PC-3 (cell line): ENCODE results near the gene RTN3. TPM values are rescaled to one million over a fixed set of nuclear protein-coding genes. Genes with fewer than 3 reads are reported as not detected.

Experiments used
- ATAC-seq: fragments of 200-7000 bp; cut with Tn5 transposase; 2 replicates; pipeline ENCODE4 v1.9.1; 2020; ENCODE audit warnings: mild to moderate bottlenecking, moderate library complexity
- BruUV-seq: library from RNA; stranded (reverse); fragments of 400-500 nt; replicated peaks from 2 replicates; lab custom pipeline; 2021; lab: Mats Ljungman, UMichigan
- CTCF ChIA-PET: fragments of 300-600 bp; sonication (Branson Sonifier 250); formaldehyde crosslinking; loops from one replicate; lab custom pipeline; 2022; ENCODE audit warnings: antibody characterized with exemption; lab: Charles Lee
- POLR2A ChIA-PET: fragments of 300-600 bp; sonication (Branson Sonifier 250); formaldehyde crosslinking; loops from one replicate; lab custom pipeline; 2022; ENCODE audit warnings: antibody characterized with exemption; ENCODE audit not compliant: unreplicated experiment; lab: Charles Lee
- DNase-seq: peaks from one replicate; pipeline ENCODE4 v3.0.0-alpha.2; 2015
- H2AFZ ChIP-seq: fragments of 300-600 bp; sonication (generic); 2 replicates; pipeline ENCODE4 v1.6.0; 2016; ENCODE audit warnings: antibody characterized with exemption, low read length
- H3F3A ChIP-seq: fragments of 300-600 bp; sonication (generic); one replicate; pipeline ENCODE4 v1.6.0; 2017; ENCODE audit warnings: antibody characterized with exemption, low read length, control low read depth, mild to moderate bottlenecking; ENCODE audit not compliant: unreplicated experiment
- H3K27ac ChIP-seq: fragments of 300-600 bp; sonication (generic); 2 replicates; pipeline ENCODE4 v1.5.1; 2016; ENCODE audit warnings: mild to moderate bottlenecking, low read length
- H3K27me3 ChIP-seq: fragments of 300-600 bp; sonication (generic); 2 replicates; pipeline ENCODE4 v1.6.1; 2016; ENCODE audit warnings: low read length, mixed read lengths
- H3K36me3 ChIP-seq: fragments of 300-600 bp; sonication (generic); 2 replicates; pipeline ENCODE4 v1.6.1; 2016; ENCODE audit warnings: low read depth, mixed run types, low read length, mixed read lengths
- H3K4me1 ChIP-seq: fragments of 300-600 bp; sonication (generic); 2 replicates; pipeline ENCODE4 v1.5.1; 2016; ENCODE audit warnings: low read length; ENCODE audit not compliant: insufficient read depth
- H3K4me2 ChIP-seq: fragments of 300-600 bp; sonication (generic); 2 replicates; pipeline ENCODE4 v1.6.0; 2016; ENCODE audit warnings: low read length
- H3K4me3 ChIP-seq: fragments of 300-600 bp; sonication (generic); 2 replicates; pipeline ENCODE4 v1.5.1; 2016; ENCODE audit warnings: mild to moderate bottlenecking, low read length, mixed read lengths
- H3K79me2 ChIP-seq: fragments of 300-600 bp; sonication (generic); 2 replicates; pipeline ENCODE4 v1.6.1; 2017; ENCODE audit warnings: low read length, mixed read lengths
- H3K9ac ChIP-seq: fragments of 300-600 bp; sonication (generic); 2 replicates; pipeline ENCODE4 v1.6.0; 2016; ENCODE audit warnings: mild to moderate bottlenecking, low read length
- H3K9me2 ChIP-seq: fragments of 300-600 bp; sonication (generic); replicated peaks from 2 replicates; pipeline ENCODE4 v1.6.1; 2016; ENCODE audit warnings: mixed run types, low read length, mixed read lengths
- H3K9me3 ChIP-seq: fragments of 300-600 bp; sonication (generic); 2 replicates; pipeline ENCODE4 v1.6.1; 2016; ENCODE audit warnings: low read length, mixed read lengths
- H4K20me1 ChIP-seq: fragments of 300-600 bp; sonication (generic); 2 replicates; pipeline ENCODE4 v1.6.1; 2016; ENCODE audit warnings: low read length, mixed read lengths
- EZH2 ChIP-seq: fragments of 300-600 bp; sonication (generic); IDR thresholded peaks from one replicate; pipeline ENCODE4 v1.6.1; 2017; ENCODE audit warnings: antibody characterized with exemption, mild to moderate bottlenecking, low read length; ENCODE audit not compliant: unreplicated experiment
- EZH2phosphoT487 ChIP-seq: fragments of 300-600 bp; sonication (generic); IDR thresholded peaks from 2 replicates; pipeline ENCODE4 v1.6.1; 2018; ENCODE audit warnings: mild to moderate bottlenecking, antibody characterized with exemption, low read length, borderline replicate concordance
- intact Hi-C: fragments of 100-400 bp; cut with micrococcal nuclease; formaldehyde crosslinking; loops from 2 replicates; pipeline ENCODE4 v1.9.0; 2023
- total RNA-seq: library from RNA; depleted of rRNA; stranded (reverse); fragments of >200 nt; gene quantifications from 2 replicates; pipeline ENCODE4 v1.2.3, GENCODE V29; 2014
- TF ChIP-seq, protein P1 (sequence below): fragments of 300-600 bp; sonication (generic); conservative IDR thresholded peaks from 2 replicates; pipeline ENCODE4 v1.5.1; 2017; ENCODE audit warnings: antibody characterized with exemption, low read depth, mild to moderate bottlenecking, low read length

RTN3 gene
- total RNA-seq, 1 experiment from 2014 or later = 100 TPM

DNA sequence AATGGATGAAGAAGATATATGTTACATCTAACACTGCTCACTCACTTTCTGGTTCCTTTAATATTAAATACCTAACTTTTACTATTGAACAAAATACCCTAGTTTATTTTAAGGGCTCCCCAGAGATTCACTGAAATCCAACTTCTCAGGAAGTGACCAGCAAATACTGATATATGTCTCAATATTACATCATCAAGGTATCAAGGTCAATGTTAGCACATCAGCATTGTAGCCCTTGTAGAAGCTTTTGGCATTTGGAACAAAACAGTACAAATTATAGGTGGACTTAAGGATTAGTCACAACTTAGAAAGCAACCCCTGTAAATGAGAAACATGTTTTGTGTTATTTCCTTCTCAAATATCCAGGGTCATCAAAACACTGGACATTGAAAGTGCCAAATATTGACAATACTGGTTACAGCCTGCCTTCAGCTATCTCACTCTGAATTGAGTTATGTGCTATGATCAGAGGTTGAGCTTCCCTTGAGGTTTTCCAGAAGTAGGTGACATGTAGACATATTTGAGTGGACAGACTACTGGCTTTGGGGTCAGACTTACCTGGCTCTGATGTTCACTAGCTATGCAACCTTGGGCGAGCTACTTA, 8.3 kb upstream of the RTN3 start:
- Histone ChIP-seq H3F3A (peaks cover 13% of the 10 kb centered on the region), H2AFZ (peak overlapping the region; percentile 1; the same call in 1 of the 2 replicates), H3K9me3 (no peaks in the 10 kb centered on the region), H4K20me1 (no peaks in the 10 kb centered on the region), H3K27ac (peak overlapping the region; percentile 2; the same call in 1 of the 2 replicates), H3K4me1 (peaks cover 36% of the 10 kb centered on the region), H3K27me3 (no peaks in the 10 kb centered on the region), H3K4me3 (no peak overlapping the region), H3K79me2 (peaks cover 28% of the 10 kb centered on the region), H3K9ac (no peak overlapping the region), H3K4me2 (peak overlapping the region; percentile 15; the same call in 1 of the 2 replicates), H3K9me2 (no peaks in the 10 kb centered on the region), H3K36me3 (no peaks in the 10 kb centered on the region)
- POLR2A ChIA-PET = no interaction called here
- CTCF ChIA-PET = no interaction called here
- no TSS peak for BruUV-seq
- DNase-seq = peak; percentile 29
- ATAC-seq = no peak; the same call in 1 of the 2 replicates
- TF ChIP-seq EZH2phosphoT487 = no peak
- TF ChIP-seq EZH2 = no peak
- TF ChIP-seq, protein P1, sequence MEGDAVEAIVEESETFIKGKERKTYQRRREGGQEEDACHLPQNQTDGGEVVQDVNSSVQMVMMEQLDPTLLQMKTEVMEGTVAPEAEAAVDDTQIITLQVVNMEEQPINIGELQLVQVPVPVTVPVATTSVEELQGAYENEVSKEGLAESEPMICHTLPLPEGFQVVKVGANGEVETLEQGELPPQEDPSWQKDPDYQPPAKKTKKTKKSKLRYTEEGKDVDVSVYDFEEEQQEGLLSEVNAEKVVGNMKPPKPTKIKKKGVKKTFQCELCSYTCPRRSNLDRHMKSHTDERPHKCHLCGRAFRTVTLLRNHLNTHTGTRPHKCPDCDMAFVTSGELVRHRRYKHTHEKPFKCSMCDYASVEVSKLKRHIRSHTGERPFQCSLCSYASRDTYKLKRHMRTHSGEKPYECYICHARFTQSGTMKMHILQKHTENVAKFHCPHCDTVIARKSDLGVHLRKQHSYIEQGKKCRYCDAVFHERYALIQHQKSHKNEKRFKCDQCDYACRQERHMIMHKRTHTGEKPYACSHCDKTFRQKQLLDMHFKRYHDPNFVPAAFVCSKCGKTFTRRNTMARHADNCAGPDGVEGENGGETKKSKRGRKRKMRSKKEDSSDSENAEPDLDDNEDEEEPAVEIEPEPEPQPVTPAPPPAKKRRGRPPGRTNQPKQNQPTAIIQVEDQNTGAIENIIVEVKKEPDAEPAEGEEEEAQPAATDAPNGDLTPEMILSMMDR = no peak
- intact Hi-C loops = no loop called here

DNA sequence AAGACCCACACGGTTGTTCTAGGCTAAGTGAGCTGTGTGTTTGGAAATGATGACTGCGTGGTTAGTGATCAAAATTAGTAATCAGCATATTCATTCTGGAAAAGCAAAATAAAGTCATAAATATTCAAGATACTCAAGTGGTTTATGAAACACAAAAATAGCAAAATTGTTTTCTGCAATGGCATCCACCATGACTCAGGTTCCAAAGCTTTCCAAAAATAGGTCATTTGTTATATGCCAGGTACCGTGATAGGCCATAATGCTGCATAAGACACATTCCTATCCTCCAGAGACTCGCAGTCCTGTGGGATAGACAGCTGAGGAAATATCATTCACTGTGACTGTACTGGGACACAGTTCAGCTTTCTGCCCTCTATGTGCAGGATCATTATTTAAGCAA, 7.7 kb upstream of the RTN3 start:
- Histone ChIP-seq H2AFZ (peak overlapping the region; percentile 1; the same call in 1 of the 2 replicates), H4K20me1 (no peaks in the 10 kb centered on the region), H3K79me2 (peaks cover 26% of the 10 kb centered on the region), H3K4me3 (no peak overlapping the region), H3K4me2 (peak overlapping the region; percentile 15), H3K9me2 (no peaks in the 10 kb centered on the region), H3F3A (peaks cover 8% of the 10 kb centered on the region), H3K36me3 (no peaks in the 10 kb centered on the region), H3K27me3 (no peaks in the 10 kb centered on the region), H3K27ac (peak overlapping the region; percentile 2; the same call in 1 of the 2 replicates), H3K9me3 (no peaks in the 10 kb centered on the region), H3K4me1 (peaks cover 31% of the 10 kb centered on the region), H3K9ac (no peak overlapping the region)
- ATAC-seq (no peak), DNase-seq (peak; percentile 47)
- TF ChIP-seq, protein P1 = no peak
- no peak for TF ChIP-seq EZH2
- TF ChIP-seq EZH2phosphoT487 = no peak
- no TSS peak for BruUV-seq
- POLR2A ChIA-PET = no interaction called here
- CTCF ChIA-PET = no interaction called here
- intact Hi-C loops = no loop called here

DNA sequence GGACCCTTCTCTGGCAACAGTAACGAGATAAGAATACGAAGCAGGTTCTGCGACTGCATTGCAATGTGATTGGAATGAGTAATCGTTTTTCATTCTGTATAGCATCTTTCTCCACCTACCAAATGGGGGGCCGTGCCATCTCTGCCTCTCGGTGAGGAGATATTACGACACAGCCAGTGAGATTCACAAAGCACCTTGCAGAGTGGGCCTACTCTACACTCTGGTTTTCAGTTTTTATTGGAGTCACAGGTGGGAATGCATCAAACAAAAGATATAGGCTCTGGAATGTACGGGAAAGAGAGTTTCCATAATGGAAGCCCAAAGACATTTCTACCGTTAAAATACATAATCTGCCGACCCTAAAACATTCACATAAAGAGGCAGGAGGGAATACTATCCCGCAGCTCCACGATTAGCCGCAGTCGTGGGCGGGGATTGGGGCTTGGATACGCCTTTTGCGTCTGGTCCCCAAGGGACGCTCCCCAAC, 423 bp upstream of the RTN3 start:
- Histone ChIP-seq H3K9me3 (no peaks in the 10 kb centered on the region), H3K27ac (no peak overlapping the region), H4K20me1 (peaks cover 13% of the 10 kb centered on the region), H3K36me3 (no peaks in the 10 kb centered on the region), H3K9me2 (no peaks in the 10 kb centered on the region), H3K79me2 (peaks cover 44% of the 10 kb centered on the region), H2AFZ (peak overlapping the region; percentile 95), H3K9ac (peak overlapping the region; percentile 18; the same call in 1 of the 2 replicates), H3F3A (no peaks in the 10 kb centered on the region), H3K4me2 (peak overlapping the region; percentile 86), H3K4me3 (peak overlapping the region; percentile 85), H3K27me3 (no peaks in the 10 kb centered on the region), H3K4me1 (peaks cover 14% of the 10 kb centered on the region)
- peak; percentile 89 for ATAC-seq
- intact Hi-C loops = loop anchor here (1.0 kb wide), 1 partner anchor 10 kb away; the partner anchor contains the start of gene ATL3
- ChIA-PET POLR2A (interaction anchor here (0.5 to 0.8 kb wide), 3 partner anchors 10 to 927 kb away, joined by 4 to 5 read pairs (median 5); partner anchors contain the start of gene ZBTB3), CTCF (interaction anchor here (0.6 to 0.9 kb wide), 2 partner anchors 10 to 19 kb away, joined by 5 to 6 read pairs; partner anchors contain the start of gene ATL3)
- DNase-seq = no peak
- TF ChIP-seq EZH2 (no peak), EZH2phosphoT487 (no peak)
- TF ChIP-seq, protein P1 = no peak
- BruUV-seq = TSS peak; percentile 72
